Neuronal stem cell (in vitro differentiated cells): ENCODE results near the gene ARHGAP25.

ENCODE experiments used
- DNase-seq: peaks from one replicate; pipeline ENCODE4 v3.0.0-alpha.2; 2013; ENCODE audit warnings: low spot score
- H2AFZ ChIP-seq: one replicate; pipeline ENCODE4 v1.6.1; 2013; ENCODE audit warnings: mild to moderate bottlenecking, low read length, inconsistent platforms
- H2AK5ac ChIP-seq: 2 replicates; pipeline ENCODE4 v1.6.1; 2013; ENCODE audit warnings: low read depth, mild to moderate bottlenecking, inconsistent platforms, low read length, moderate library complexity, mixed read lengths
- H2BK120ac ChIP-seq: 2 replicates; pipeline ENCODE4 v1.6.1; 2013; ENCODE audit warnings: low read depth, mild to moderate bottlenecking, inconsistent platforms, low read length, moderate library complexity, mixed read lengths
- H2BK12ac ChIP-seq: one replicate; pipeline ENCODE4 v1.6.1; 2013; ENCODE audit warnings: low read length, inconsistent platforms
- H2BK15ac ChIP-seq: 2 replicates; pipeline ENCODE4 v1.6.1; 2013; ENCODE audit warnings: mild to moderate bottlenecking, low read length, inconsistent platforms, mixed read lengths
- H2BK5ac ChIP-seq: one replicate; pipeline ENCODE4 v1.6.1; 2013; ENCODE audit warnings: inconsistent platforms, mild to moderate bottlenecking, low read length, moderate library complexity
- H3K14ac ChIP-seq: one replicate; pipeline ENCODE4 v1.6.1; 2013; ENCODE audit warnings: low read length, inconsistent platforms
- H3K18ac ChIP-seq: 2 replicates; pipeline ENCODE4 v1.6.1; 2013; ENCODE audit warnings: low read length, inconsistent platforms
- H3K23ac ChIP-seq: 2 replicates; pipeline ENCODE4 v1.6.1; 2013; ENCODE audit warnings: low read depth, mild to moderate bottlenecking, mixed read lengths, low read length, inconsistent platforms; ENCODE audit not compliant: poor library complexity
- H3K27ac ChIP-seq: replicated peaks from 3 replicates; pipeline ENCODE4 v1.5.1; 2013; ENCODE audit warnings: low read length, inconsistent platforms
- H3K27me3 ChIP-seq, 3 experiments: 2 replicates each; pipeline ENCODE4 v1.6.1; 2013; ENCODE audit warnings: low read length in 3 of 3, mild to moderate bottlenecking in 2 of 3, inconsistent platforms in 1 of 3, low read depth in 1 of 3, mixed read lengths in 1 of 3, moderate library complexity in 1 of 3; ENCODE audit not compliant: control insufficient read depth in 3 of 3, insufficient read depth in 3 of 3
- H3K36me3 ChIP-seq, 2 donors: replicated peaks in 1 of 2; 2 replicates each; pipeline ENCODE4 v1.6.1; 2013; ENCODE audit warnings: low read length in 2 of 2; ENCODE audit not compliant: control insufficient read depth in 2 of 2, insufficient read depth in 2 of 2
- H3K4ac ChIP-seq: 2 replicates; pipeline ENCODE4 v1.6.1; 2013; ENCODE audit warnings: inconsistent platforms, mild to moderate bottlenecking, low read length, moderate library complexity
- H3K4me1 ChIP-seq, 2 donors: 1 replicate in 1 of 2; 2 replicates in 1 of 2; pipeline ENCODE4 v1.6.1; 2013; ENCODE audit warnings: low read length in 2 of 2, low read depth in 1 of 2; ENCODE audit not compliant: control insufficient read depth in 2 of 2, insufficient read depth in 1 of 2
- H3K4me2 ChIP-seq: one replicate; pipeline ENCODE4 v1.6.1; 2013; ENCODE audit warnings: mild to moderate bottlenecking, low read length, inconsistent platforms; ENCODE audit not compliant: insufficient read depth, poor library complexity, severe bottlenecking
- H3K4me3 ChIP-seq, 2 donors: 2 replicates each; pipeline ENCODE4 v1.5.1; 2013; ENCODE audit warnings: low read length in 2 of 2, mild to moderate bottlenecking in 2 of 2, inconsistent platforms in 1 of 2, moderate library complexity in 1 of 2
- H3K79me1 ChIP-seq: one replicate; pipeline ENCODE4 v1.6.1; 2013; ENCODE audit warnings: low read depth, mild to moderate bottlenecking, inconsistent platforms, low read length, moderate library complexity
- H3K9ac ChIP-seq: one replicate; pipeline ENCODE4 v1.6.1; 2013; ENCODE audit warnings: mild to moderate bottlenecking, low read depth, low read length, inconsistent platforms; ENCODE audit not compliant: poor library complexity
- H3K9me3 ChIP-seq, 2 donors: replicated peaks in 1 of 2; 2 replicates each; pipeline versions ENCODE3 to v1.6.1; 2013; ENCODE audit warnings: low read length in 2 of 2, mild to moderate bottlenecking in 2 of 2, inconsistent platforms in 1 of 2, low read depth in 1 of 2, mixed read lengths in 1 of 2, moderate library complexity in 1 of 2; ENCODE audit not compliant: control insufficient read depth in 2 of 2, insufficient read depth in 1 of 2
- H4K8ac ChIP-seq: one replicate; pipeline ENCODE4 v1.6.1; 2013; ENCODE audit warnings: low read depth, mild to moderate bottlenecking, inconsistent platforms, low read length, moderate library complexity
- H4K91ac ChIP-seq: one replicate; pipeline ENCODE4 v1.6.1; 2013; ENCODE audit warnings: low read length, low read depth, mild to moderate bottlenecking, inconsistent platforms; ENCODE audit not compliant: poor library complexity
- WGBS, 2 donors: extraction: QIAGEN DNeasy Blood & Tissue Kit; methylation state at CpG; one replicate each; pipeline ENCODE4 v1.1.7; 2013; ENCODE audit warnings: missing lambda C conversion rate in 2 of 2, mixed read lengths in 1 of 2; ENCODE audit not compliant: insufficient read length in 2 of 2, insufficient replicate concordance in 1 of 2; ENCODE audit errors: extremely low coverage in 2 of 2; 5-methylcytosine and 5-hydroxymethylcytosine counted together

ARHGAP25 gene

DNA sequence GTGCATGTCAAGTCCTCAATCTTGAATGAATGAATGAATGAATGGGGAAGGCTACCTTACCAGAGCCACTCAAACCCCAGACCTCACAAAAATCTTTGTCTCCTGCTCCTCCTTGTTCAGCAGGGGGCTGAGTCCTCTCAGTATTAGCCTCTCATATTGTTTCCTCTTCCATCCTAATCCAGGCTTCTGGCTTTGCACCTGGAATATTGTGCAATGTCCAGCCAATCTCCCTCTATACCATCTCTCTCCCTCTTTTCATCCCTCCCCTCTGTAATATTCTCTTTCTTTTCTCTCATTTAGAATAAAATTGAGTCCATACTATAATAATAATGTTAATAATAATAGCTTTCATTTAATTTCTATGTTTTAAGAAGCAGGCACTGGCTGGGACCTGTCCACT lies 34.3 kb downstream of the ARHGAP25 start:
- Histone ChIP-seq H2BK12ac (no peak overlapping the region), H3K4ac (no peak overlapping the region), H3K27me3 (no peaks in the 10 kb centered on the region), H2AK5ac (no peak overlapping the region), H3K18ac (no peak overlapping the region), H2BK120ac (no peak overlapping the region), H3K9me3 (no peaks in the 10 kb centered on the region), H3K4me2 (no peak overlapping the region), H3K79me1 (no peaks in the 10 kb centered on the region), H4K8ac (no peak overlapping the region), H3K9ac (no peak overlapping the region), H3K23ac (no peak overlapping the region), H3K36me3 (no peaks in the 10 kb centered on the region), H3K4me3 (no peak overlapping the region), H3K4me1 (no peaks in the 10 kb centered on the region), H3K14ac (no peak overlapping the region), H3K27ac (no peak overlapping the region), H2BK5ac (no peak overlapping the region), H2BK15ac (no peak overlapping the region), H4K91ac (no peak overlapping the region), H2AFZ (no peak overlapping the region)
- no peak for DNase-seq

DNA sequence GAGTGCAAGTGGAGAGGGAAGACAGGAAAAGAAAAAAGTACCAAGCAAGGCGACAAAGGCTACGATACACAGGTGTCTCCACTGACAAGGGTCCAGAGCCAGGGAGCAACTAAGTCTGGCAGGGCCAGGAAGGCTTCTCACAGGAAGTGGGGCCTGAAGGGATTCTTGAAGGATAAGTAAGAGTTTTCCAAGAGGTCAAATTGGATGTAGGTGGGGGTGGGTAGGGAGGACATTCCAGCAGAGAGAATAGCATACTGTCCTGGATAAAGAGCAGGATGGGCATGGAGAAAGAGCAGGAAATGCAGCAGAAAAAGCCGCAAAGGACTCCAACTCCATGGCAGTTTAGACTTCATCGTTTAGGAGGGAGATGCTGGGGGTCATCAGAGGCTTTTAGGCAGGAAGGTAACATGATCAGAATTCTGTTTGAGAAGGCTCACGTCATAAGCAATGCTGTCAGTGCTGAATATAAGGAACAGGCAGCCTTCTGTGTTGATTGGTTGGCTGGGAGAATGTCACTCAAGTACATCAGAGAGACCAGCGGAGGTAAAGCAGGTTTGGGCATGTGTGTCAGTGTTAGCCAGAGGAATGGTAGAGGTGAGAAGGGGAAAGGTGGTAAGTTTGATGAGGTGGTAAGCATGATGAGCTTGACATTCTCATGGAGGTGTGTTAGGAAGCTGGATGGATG lies 35.1 kb downstream of the ARHGAP25 start:
- Histone ChIP-seq H3K36me3 (no peaks in the 10 kb centered on the region), H2BK12ac (no peak overlapping the region), H3K9me3 (no peaks in the 10 kb centered on the region), H3K4me2 (no peak overlapping the region), H3K79me1 (no peaks in the 10 kb centered on the region), H3K18ac (no peak overlapping the region), H3K14ac (no peak overlapping the region), H3K27me3 (no peaks in the 10 kb centered on the region), H3K23ac (no peak overlapping the region), H2BK5ac (no peak overlapping the region), H2BK120ac (no peak overlapping the region), H2AFZ (no peak overlapping the region), H3K4me1 (peaks cover 0 to 2% of the 10 kb centered on the region in 2 donors), H3K4me3 (no peak overlapping the region), H2BK15ac (no peak overlapping the region), H4K91ac (no peak overlapping the region), H4K8ac (no peak overlapping the region), H3K9ac (no peak overlapping the region), H3K4ac (no peak overlapping the region), H2AK5ac (no peak overlapping the region), H3K27ac (no peak overlapping the region)
- no CpG with 5 or more reads among the region's 6 CpGs for WGBS, 2 donors
- DNase-seq = no peak

DNA sequence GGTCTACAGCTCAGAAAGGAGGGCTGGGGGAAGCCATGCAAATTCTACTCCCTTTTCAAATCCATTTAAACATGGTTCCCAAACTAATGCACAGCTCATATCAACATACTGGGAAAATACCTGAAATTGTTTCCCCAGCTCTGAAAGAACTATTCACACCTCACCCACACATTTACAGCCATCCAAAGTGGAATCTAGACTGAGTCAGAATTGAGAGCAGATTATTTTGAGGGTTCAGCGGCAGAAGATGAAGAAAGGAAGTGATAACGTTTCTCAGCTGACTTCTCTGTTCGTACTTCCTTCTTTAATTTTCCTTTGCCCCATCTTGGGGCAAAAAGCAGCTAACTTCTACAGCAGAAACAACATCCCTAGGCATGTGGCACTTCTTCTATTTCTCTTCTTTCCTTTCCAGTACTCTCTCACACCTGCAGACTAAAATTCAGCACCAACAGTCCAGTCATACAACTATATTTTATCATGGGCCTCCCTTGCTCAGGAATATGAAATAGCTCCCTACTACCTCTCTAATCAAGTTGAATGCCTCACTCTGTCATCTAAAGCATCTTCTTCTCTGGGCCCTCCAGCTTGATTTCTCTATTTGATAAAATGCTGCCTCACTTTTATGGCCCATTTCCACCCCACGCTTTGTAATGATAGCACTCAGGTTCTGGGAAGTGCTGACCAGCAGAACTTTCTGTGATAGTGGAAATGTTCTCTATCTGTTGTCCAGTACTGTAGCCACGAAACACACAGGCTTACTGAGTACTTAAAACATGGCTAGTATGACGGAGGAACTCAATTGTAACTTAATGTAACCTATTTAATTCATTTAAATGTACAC lies 35.9 kb downstream of the ARHGAP25 start:
- H2BK15ac ChIP-seq = no peak overlapping the region
- H3K4me1 ChIP-seq = peaks cover 0 to 2% of the 10 kb centered on the region in 2 donors
- H3K18ac ChIP-seq = no peak overlapping the region
- H2BK5ac ChIP-seq = no peak overlapping the region
- no peaks in the 10 kb centered on the region for H3K79me1 ChIP-seq
- no peak for DNase-seq
- no peak overlapping the region for H4K91ac ChIP-seq
- H3K27me3 ChIP-seq = no peaks in the 10 kb centered on the region
- H4K8ac ChIP-seq = no peak overlapping the region
- no peak overlapping the region for H2AK5ac ChIP-seq
- no peaks in the 10 kb centered on the region for H3K9me3 ChIP-seq
- H2AFZ ChIP-seq = no peak overlapping the region
- H2BK120ac ChIP-seq = no peak overlapping the region
- H3K4ac ChIP-seq = no peak overlapping the region
- H3K23ac ChIP-seq = no peak overlapping the region
- no peak overlapping the region for H3K4me3 ChIP-seq
- H3K14ac ChIP-seq = no peak overlapping the region
- H2BK12ac ChIP-seq = no peak overlapping the region
- H3K36me3 ChIP-seq = no peaks in the 10 kb centered on the region
- no peak overlapping the region for H3K27ac ChIP-seq
- no peak overlapping the region for H3K9ac ChIP-seq
- WGBS, 2 donors = no CpG with 5 or more reads among the region's 6 CpGs
- H3K4me2 ChIP-seq = no peak overlapping the region

DNA sequence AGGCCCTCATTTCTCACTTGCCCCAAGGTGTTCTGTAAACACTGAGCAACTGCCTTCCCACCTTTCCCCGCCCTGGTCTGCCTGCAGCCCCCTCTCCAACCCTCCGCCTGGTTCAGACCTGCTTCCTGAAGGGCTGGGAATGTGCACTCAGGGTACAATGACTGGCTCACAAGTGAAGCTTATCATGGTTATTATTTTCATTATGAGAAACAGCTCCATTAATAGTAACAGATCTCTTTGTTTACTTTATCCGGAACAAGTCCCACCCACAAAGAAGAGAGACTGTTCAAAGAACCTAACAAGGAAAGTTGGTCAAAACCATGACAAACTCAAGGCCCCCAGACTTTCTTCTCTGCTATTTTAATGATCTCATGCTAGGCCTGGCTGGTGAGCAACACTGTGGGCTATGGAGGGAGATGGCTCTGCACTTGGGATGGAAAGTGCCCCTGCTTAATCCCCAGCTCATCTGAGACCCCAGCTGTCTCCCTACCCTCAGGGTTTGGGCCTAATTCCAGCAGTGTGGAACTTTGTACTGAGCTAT lies 36.7 kb downstream of the ARHGAP25 start:
- Histone ChIP-seq H3K4me2 (no peak overlapping the region), H2AK5ac (no peak overlapping the region), H2BK12ac (no peak overlapping the region), H3K36me3 (no peaks in the 10 kb centered on the region), H2BK5ac (no peak overlapping the region), H3K14ac (no peak overlapping the region), H3K18ac (no peak overlapping the region), H3K23ac (no peak overlapping the region), H3K27me3 (no peaks in the 10 kb centered on the region), H3K27ac (no peak overlapping the region), H3K9ac (no peak overlapping the region), H2BK15ac (no peak overlapping the region), H3K4ac (no peak overlapping the region), H4K8ac (no peak overlapping the region), H2AFZ (no peak overlapping the region), H3K4me3 (no peak overlapping the region), H3K4me1 (peaks cover 0 to 2% of the 10 kb centered on the region in 2 donors), H3K9me3 (no peaks in the 10 kb centered on the region), H4K91ac (no peak overlapping the region), H3K79me1 (no peaks in the 10 kb centered on the region), H2BK120ac (no peak overlapping the region)
- WGBS, 2 donors = no CpG with 5 or more reads among the region's 3 CpGs
- no peak for DNase-seq
